ENCODE measurements around the gene APBB2.

Gene APBB2

GRCh38 chr4:40842318-40842717 is 372.0 kb downstream of the APBB2 start:
- peak; percentile 72 for TF ChIP-seq Cebpa-rat (IDR thresholded peaks at IDR 0.05)
- Histone ChIP-seq H3K4me1 (peaks cover 90% of the 10 kb centered on the region), H3K36me3 (peaks cover 7% of the 10 kb centered on the region), H3K9ac (peak overlapping the region; percentile 77), H3K27me3 (no peaks in the 10 kb centered on the region), H3K9me3 (no peaks in the 10 kb centered on the region), H3K4me2 (peak overlapping the region; percentile 93), H4K20me1 (peaks cover 65% of the 10 kb centered on the region), H3K27ac (peak overlapping the region; percentile 77), H3K4me3 (peak overlapping the region; percentile 60)

DNA sequence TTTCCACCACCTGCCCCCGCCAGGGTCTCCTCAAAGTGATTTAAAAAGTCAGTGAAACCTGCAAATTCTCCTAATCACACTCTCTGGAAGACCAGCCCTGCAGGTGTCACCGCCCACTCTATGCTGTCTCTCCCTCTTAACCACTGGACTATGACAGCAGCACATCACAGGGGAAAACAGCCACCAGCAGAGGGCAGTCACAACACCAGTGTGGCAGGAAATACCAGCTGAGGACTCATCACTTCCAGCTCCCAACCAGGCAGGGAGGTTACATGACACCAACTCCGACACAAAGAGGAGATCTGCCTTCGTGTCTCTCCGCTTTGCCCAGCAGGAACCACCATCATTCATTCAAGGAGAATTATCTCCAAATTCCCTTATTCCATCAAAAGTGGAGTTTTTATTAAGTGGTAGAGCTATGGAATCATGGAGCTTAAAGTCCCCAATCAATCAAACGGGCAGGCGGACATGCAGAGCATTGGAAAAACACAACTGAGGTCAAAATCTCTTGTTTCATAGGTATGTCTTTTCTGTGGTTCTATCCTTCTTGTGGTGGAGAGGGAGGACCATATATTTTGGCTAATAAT is 373.3 kb downstream of the APBB2 start:
- Histone ChIP-seq H4K20me1 (peaks cover 67% of the 10 kb centered on the region), H3K9ac (peak overlapping the region; percentile 77; the same call in 1 of the 2 replicates), H3K4me2 (peak overlapping the region; percentile 93)

GRCh38 chr4:40840255-40840984 is 373.9 kb downstream of the APBB2 start:
- Histone ChIP-seq H3K4me1 (peaks cover 91% of the 10 kb centered on the region), H3K9me3 (no peaks in the 10 kb centered on the region), H3K4me2 (peak overlapping the region; percentile 93), H3K36me3 (peaks cover 24% of the 10 kb centered on the region), H3K9ac (peak overlapping the region; percentile 52; the same call in 1 of the 2 replicates), H3K4me3 (peak overlapping the region; percentile 60), H4K20me1 (peaks cover 71% of the 10 kb centered on the region), H3K27me3 (no peaks in the 10 kb centered on the region), H3K27ac (peak overlapping the region; percentile 77)
- no peak for TF ChIP-seq Cebpa-rat (IDR thresholded peaks at IDR 0.05)

More for the DNA sequence above, 373.3 kb downstream of the APBB2 start:
- no peak for TF ChIP-seq Cebpa-rat (IDR thresholded peaks at IDR 0.05)
- H3K4me1 ChIP-seq: peaks cover 90% of the 10 kb centered on the region
- no peaks in the 10 kb centered on the region for H3K9me3 ChIP-seq
- peak overlapping the region; percentile 77 for H3K27ac ChIP-seq
- H3K36me3 ChIP-seq: peaks cover 17% of the 10 kb centered on the region
- no peaks in the 10 kb centered on the region for H3K27me3 ChIP-seq
- peak overlapping the region; percentile 60 for H3K4me3 ChIP-seq

DNA sequence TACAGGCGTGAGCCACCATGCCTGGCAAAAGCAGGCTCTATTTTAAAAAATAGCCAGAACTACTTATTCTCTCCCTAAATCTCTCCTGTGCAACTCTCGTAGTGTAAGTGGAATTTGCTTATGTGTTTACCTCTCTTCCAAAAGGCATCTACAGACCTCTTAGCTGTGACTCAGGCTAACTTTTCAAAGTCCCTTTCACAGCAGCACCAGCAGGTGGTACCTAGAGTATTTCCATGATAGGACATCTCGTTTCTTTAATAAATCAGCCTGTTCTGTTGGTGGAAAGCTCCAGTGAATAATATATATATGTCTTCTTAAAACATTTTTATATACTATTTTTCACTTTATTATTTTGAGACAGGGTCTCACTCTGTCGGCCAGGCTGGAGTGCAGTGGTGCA is 375.6 kb downstream of the APBB2 start:
- H3K36me3 ChIP-seq: peaks cover 41% of the 10 kb centered on the region
- H3K9ac ChIP-seq: no peak overlapping the region
- no peak for TF ChIP-seq Cebpa-rat (IDR thresholded peaks at IDR 0.05)
- no peak overlapping the region for H3K4me3 ChIP-seq
- H3K9me3 ChIP-seq: no peaks in the 10 kb centered on the region
- peaks cover 91% of the 10 kb centered on the region for H3K4me1 ChIP-seq
- 0 out of 2 replicates have a peak overlapping the region, but pooled peaks have one; percentile 6 for H3K4me2 ChIP-seq
- H3K27ac ChIP-seq: no peak overlapping the region
- H3K27me3 ChIP-seq: no peaks in the 10 kb centered on the region
- H4K20me1 ChIP-seq: peaks cover 76% of the 10 kb centered on the region

- Histone ChIP-seq H3K4me3 (no peak overlapping the region), H3K27me3 (no peaks in the 10 kb centered on the region), H3K4me2 (no peak overlapping the region), H4K20me1 (peaks cover 82% of the 10 kb centered on the region), H3K9ac (peak overlapping the region; percentile 40), H3K36me3 (peaks cover 55% of the 10 kb centered on the region), H3K4me1 (peaks cover 91% of the 10 kb centered on the region), H3K27ac (peak overlapping the region; percentile 58), H3K9me3 (no peaks in the 10 kb centered on the region)
- no peak for TF ChIP-seq Cebpa-rat (IDR thresholded peaks at IDR 0.05)
These were observed 377.1 kb downstream of the APBB2 start for GRCh38 chr4:40837094-40837870.

DNA sequence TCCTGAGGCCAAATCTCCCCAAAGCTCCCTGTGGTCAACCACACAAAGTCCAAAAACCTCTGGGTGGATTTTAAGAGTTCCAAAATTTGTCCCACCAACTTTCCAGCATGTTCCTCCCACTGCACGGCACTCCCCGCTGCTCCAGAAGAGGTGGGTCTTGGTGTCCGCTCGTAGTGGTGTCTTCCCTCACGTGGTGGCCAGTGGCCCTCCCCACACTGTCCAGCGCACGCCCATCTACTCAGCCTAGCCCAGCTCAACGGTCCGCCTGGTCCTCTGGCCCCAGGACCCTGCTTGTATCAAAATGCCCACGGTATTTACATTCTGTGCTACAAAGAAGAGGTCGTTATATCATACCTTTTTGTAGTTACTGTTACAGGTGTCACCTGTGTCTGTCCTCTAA is 381.1 kb downstream of the APBB2 start:
- peaks cover 52% of the 10 kb centered on the region for H3K4me1 ChIP-seq
- peak overlapping the region; percentile 54; the same call in 1 of the 2 replicates for H3K4me2 ChIP-seq
- peaks cover 96% of the 10 kb centered on the region for H3K36me3 ChIP-seq
- H3K27me3 ChIP-seq: no peaks in the 10 kb centered on the region
- TF ChIP-seq Cebpa-rat (IDR thresholded peaks at IDR 0.05): no peak
- H4K20me1 ChIP-seq: peaks cover 78% of the 10 kb centered on the region
- no peak overlapping the region for H3K9ac ChIP-seq
- H3K4me3 ChIP-seq: no peak overlapping the region
- H3K9me3 ChIP-seq: peaks cover 33% of the 10 kb centered on the region
- no peak overlapping the region for H3K27ac ChIP-seq

- peaks cover 43% of the 10 kb centered on the region for H3K9me3 ChIP-seq
- no peak overlapping the region for H3K4me3 ChIP-seq
- no peak overlapping the region for H3K27ac ChIP-seq
- H4K20me1 ChIP-seq: peaks cover 79% of the 10 kb centered on the region
- no peak overlapping the region for H3K4me2 ChIP-seq
- H3K36me3 ChIP-seq: peaks cover 100% of the 10 kb centered on the region
- no peak overlapping the region for H3K9ac ChIP-seq
- TF ChIP-seq Cebpa-rat (IDR thresholded peaks at IDR 0.05): no peak
- H3K4me1 ChIP-seq: peaks cover 50% of the 10 kb centered on the region
- no peaks in the 10 kb centered on the region for H3K27me3 ChIP-seq
These were observed 382.2 kb downstream of the APBB2 start for GRCh38 chr4:40832175-40832574.

DNA sequence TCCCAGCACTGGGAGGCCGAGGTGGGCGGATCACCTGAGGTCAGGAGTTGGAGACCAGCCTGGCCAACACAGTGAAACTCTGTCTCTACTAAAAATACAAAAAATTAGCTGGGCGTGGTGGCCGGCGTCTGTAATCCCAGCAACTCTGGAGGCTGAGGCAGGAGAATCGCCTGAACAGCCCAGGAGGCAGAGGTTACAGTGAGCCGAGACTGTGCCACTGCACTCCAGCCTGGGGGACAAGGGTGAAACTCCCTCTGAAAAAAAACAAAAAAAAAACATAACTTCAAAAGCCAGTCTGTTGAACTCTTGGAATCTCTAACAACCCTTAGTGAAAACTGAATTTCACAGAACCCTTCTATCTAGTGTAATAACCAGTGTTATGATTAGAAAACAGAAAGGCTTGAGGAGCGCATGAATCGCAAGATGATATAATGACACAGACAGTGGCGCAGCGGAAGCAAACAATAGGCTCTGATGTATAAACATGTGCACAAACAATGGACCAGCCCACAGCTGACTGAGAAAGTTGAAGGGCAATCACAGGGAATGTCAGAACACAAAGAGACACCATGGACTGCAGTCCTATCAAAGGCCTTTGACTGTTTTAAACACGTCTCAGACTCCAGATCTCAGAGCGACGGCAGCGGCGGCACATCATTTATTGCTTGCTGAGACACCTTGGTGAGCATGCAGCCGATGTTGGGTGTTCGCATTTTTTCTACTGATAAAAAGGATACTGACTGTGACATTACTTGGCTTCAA is 383.0 kb downstream of the APBB2 start:
- peaks cover 43% of the 10 kb centered on the region for H3K9me3 ChIP-seq
- H3K27ac ChIP-seq: no peak overlapping the region
- H4K20me1 ChIP-seq: peaks cover 79% of the 10 kb centered on the region
- H3K27me3 ChIP-seq: no peaks in the 10 kb centered on the region
- no peak overlapping the region for H3K9ac ChIP-seq
- no peak overlapping the region for H3K4me3 ChIP-seq
- H3K36me3 ChIP-seq: peaks cover 100% of the 10 kb centered on the region
- H3K4me2 ChIP-seq: no peak overlapping the region
- peaks cover 50% of the 10 kb centered on the region for H3K4me1 ChIP-seq
- no peak for TF ChIP-seq Cebpa-rat (IDR thresholded peaks at IDR 0.05)

DNA sequence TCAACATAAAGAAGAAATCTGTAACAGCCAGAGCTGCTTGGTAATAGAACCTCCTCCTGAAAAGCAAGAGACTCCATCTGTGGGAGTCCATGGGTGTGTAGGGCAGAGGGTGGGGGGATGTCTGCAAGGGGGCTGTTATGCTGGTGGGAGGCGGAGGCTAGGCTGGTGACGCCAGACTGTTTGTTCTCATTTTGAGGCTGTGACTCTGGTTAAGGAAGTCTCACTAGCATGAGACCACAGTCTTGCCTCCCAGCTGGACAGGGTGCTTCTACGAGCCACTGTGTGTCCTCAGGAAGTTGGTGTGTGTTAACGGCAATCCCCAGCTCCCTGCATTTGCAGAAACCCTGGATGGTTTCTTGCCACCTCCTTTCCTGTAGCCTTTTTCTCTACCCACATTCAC is 384.8 kb downstream of the APBB2 start:
- peaks cover 100% of the 10 kb centered on the region for H3K36me3 ChIP-seq
- no peaks in the 10 kb centered on the region for H3K27me3 ChIP-seq
- peaks cover 79% of the 10 kb centered on the region for H4K20me1 ChIP-seq
- no peak overlapping the region for H3K4me2 ChIP-seq
- TF ChIP-seq Cebpa-rat (IDR thresholded peaks at IDR 0.05): no peak
- peaks cover 43% of the 10 kb centered on the region for H3K9me3 ChIP-seq
- peaks cover 50% of the 10 kb centered on the region for H3K4me1 ChIP-seq
- H3K4me3 ChIP-seq: no peak overlapping the region
- no peak overlapping the region for H3K9ac ChIP-seq
- no peak overlapping the region for H3K27ac ChIP-seq
